Right forelimb (tissue), 1 donor: Measurements from ENCODE around the gene WNK2.

Experiments used
- DNase-seq: peaks from one replicate; pipeline ENCODE4 v3.0.0-alpha.2; 2018

The WNK2 gene

DNA sequence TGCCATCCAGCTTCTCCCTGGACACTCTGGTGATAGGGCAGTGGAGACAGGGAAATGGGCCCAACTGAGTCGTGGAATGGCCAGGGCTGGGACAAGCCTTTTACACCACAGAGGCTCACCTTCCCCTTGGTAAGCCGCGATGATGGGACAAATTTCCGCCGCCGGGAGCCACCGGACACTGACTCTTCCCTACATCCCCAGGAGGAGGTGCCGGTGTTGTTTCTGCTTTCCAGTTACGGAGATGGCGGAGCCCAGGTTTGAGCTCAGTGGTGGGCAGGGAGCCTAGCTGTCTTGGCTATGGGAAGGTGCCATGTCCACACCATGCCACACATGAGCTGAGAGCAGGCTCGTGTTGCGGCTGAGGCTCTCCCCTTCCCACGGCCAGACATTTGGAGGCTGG lies 19.9 kb upstream of the WNK2 start:
- no peak for DNase-seq

DNA sequence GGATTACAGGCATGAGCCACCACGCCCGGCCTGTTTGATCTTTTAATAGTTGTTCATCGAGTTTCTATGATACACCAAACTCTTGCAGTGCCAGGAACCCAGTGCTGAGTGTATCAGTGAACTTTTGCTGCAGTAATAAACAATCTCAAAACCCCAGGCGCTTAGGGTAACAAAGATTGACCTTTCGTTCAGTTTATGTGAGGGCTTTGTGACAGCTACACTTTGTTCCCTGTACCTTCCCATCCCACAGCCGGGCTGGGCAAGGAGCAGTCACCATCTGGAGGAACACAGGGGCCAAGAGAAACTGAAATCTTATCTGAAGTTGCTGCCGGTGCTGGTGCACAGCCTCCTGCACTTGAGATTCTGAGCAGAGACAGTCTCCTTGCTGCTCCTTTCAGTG lies 17.2 kb upstream of the WNK2 start:
- DNase-seq, result no peak

DNA sequence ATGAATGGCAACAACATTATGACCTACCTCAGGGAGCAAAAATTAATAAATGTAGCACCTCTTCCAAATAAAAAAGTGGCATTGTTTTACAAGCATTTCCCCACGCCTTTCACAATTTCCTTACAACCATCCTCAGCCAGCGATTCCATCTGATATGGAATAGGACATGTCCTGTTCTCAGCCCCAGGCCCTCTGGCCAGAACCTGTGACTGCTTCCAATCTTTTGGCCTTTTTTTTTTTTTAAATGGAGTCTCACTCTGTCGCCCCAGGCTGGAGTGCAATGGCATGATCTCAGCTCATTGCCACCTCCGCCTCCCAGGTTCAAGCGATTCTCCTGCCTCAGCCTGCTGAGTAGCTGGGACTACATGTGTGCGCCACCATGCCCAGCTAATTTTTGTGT lies 16.8 kb upstream of the WNK2 start:
- DNase-seq, result no peak

DNA sequence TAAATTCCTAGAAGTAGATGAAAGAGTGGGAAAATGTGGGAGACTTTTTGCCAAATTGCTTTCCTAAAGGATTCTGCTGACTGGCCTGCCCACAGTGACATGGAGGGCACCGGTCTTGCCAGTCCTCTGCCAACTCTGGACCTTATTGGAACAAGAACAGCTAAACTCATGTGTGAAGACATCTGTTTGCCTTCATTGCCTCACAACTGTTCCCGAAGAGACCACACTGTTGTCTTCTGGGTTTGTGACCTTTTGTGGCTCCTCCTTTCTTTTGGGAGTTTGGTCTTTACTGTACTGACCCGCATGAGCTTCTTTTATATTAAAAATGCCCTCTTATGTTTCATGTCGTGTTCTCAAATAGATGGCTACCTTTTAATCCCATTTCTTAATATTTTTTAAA lies 16.1 kb upstream of the WNK2 start:
- DNase-seq, result no peak

DNA sequence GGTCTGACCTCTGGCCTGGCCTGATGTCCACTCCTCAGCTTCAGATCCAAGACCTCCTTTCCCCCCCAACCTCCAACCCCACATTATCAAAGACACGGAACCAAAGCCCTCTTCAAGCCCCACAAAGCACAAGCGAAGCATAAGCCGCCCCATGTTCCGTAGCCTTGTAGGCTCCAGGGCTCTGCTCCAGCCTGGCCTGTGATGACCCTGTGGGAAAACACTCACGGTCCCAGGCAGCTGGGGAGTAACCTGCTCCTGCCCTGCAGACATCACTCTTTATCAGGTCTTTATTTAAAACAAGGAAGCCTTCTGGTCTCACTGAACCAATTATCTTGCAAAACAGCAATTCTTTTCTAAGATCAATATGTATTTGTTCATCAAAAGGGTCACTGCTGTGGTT lies 15.4 kb upstream of the WNK2 start:
- DNase-seq, result no peak

DNA sequence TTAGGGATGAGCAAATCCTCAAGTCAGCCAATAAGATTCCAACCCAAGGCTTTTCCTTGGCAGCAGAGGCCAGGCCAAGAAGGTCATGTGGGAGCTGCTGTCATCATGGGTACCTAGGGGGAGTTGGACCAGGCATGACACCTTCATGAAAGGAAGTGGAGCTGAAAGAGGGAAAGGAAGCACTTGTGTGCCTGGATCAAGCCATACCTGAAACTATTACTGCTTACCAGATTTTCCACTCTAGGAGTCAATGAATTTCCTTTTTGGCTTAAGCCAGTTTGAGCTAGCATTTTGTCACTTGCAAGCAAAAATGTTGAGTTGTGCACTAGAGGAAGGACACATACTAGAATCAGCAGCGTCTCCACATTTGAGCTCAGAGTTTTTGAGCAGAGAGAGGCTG lies 14.5 kb upstream of the WNK2 start:
- no peak for DNase-seq

DNA sequence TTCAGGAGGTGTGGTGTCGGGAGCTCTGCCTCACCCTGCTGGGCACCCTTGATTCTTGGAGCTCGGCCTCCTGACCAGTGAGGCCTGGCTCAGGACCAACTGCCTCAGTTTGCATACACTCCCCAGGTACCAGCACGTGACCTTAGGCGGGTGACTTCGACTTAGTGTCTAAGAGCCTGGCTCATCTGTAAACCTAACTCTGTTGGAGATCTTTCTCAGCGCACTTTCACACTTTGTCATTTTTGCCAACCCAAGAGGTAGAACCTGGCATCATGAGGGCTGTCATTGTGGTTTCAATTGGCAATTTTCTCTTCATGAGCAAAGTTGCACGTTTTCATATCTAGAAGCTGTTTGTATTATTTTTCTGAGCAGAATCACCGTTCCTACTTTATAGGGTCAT lies 13.4 kb upstream of the WNK2 start:
- no peak for DNase-seq

DNA sequence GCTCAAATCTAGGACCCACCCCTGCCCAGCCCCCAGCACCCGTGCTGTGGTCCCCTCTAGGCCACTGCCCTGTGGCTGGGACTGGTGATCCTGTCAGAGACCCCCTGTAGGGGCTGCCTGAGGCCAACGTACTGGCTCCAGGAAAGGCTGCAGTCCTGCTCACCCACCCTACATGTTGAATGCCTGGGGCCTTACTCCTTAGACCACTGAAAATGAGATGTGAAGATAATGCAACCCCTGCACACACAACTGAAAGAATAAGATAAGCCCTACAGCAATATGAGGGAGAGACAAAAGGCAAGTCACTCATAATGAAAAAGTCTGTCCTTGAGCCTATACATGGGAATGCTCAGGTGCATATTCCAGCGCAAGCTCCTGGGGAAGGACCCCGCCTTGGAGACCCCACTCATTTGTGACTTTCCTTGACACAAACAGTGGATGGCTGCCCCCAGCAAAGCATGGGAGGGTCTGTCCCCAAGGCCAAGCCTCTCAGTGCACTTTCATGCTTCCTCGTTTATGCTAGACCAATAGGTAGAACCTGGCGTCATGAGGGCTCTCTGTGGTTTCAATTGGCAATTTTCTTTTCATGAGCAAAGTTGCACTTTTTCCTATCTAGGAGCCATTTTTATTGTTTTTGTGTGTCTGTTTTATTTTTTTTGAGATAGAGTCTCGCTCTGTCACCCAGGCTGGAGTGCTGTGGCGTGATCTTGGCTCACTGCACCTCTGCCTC lies 12.5 kb upstream of the WNK2 start:
- DNase-seq, result no peak

DNA sequence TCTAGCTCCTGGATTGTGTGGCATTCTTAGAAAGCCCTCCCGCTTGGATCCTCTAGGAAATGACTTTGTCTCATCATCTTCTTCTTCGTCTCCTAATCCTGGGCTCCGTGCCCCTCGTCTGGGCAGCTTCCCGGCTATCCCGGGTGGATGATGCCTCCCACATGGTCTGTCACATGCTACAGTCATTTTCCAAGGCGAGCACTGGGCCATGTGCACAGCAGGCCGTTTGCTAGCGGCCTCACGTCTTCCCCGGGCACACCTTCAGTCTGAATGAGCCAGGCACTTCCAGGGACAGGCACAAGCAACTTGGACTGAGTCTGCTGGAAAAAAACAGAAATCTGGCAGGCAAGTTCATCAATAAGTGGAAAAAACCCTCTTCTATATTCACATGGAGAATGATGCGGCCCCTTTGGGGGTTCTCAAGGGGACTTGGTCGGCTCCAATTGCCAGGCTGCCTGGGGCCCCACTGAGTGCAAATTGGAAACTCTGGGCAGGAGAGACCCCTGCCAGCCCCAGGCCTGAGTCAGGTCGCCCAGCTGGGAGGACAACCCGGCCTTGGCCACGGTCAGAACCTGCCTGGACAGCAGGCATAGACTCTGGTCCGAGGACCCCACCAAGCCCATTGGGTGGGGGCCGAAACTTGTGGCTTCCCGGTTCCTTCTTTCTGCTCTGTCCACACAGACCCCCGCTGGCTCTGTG lies 11.1 kb upstream of the WNK2 start:
- DNase-seq, result no peak

DNA sequence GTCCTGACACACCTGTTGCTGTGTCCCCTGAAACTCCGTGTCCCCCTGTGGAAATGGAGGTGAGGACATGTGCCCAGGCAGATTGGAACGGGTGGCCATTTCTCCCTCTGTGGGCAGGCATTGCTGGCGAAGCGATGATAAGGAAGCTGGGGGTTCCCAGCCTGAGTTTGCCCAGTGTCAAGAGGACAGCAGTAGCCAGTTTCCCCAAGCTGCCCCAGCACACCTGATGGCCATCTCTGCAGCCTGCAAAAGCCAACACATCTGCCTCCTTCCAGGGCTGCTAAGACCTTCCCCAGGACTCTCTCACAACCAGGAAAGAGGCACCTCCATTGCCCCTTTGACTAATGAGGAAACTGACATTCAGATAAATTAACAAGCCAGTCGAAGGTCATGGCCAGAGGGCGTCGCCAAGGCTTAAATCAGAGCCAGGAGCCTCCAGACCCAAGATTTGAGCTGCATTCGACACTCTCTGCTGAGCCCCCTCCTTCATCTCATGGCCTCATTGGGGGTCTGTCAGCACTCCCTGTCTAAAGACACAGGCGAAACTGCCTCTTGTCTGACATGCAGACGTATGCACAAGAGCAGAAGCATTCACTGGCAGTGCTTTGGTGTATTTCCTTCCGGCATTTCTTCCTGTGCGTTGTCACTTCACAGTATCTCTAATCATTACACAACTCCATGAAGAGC lies 10.4 kb upstream of the WNK2 start:
- DNase-seq, result no peak

DNA sequence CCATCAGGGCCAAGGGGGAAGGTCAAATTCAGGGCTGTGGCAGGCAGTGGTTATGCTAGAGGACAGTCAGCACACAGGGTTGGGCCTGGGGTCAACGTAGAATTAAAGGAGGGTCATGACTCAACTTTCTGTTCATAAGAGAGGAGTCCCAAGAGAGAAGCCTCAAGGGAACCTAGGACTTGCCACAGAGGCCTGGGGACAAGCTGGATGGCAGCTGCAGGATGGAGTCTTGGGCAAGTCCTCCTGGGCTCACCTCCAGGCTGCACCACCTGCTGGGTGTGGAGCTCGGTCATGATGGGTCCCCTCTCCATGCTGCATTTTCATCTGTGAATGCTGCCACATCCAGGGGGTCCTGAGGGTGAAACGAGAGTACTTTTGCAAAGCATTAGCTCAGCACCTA lies 9.0 kb upstream of the WNK2 start:
- DNase-seq, result no peak

DNA sequence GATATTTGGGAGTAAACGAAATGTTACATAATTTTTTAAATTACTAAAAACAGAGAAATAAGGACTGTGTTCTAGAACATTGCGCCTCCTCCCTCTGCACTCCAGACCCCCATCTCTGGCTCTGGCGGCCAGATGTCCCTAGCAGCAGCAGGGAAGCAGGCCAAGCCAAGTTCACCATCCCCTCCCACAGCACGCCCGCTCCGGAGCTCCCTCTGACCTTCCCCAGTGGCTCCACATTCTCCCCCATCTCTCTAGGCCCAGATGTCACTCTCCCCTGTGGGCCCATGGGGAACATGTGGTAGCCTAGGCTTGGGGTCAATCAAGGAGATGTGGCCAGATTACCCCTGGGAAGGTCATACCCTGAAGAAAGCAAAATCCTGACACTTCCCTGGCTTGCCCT lies 6.3 kb upstream of the WNK2 start:
- DNase-seq, result no peak

DNA sequence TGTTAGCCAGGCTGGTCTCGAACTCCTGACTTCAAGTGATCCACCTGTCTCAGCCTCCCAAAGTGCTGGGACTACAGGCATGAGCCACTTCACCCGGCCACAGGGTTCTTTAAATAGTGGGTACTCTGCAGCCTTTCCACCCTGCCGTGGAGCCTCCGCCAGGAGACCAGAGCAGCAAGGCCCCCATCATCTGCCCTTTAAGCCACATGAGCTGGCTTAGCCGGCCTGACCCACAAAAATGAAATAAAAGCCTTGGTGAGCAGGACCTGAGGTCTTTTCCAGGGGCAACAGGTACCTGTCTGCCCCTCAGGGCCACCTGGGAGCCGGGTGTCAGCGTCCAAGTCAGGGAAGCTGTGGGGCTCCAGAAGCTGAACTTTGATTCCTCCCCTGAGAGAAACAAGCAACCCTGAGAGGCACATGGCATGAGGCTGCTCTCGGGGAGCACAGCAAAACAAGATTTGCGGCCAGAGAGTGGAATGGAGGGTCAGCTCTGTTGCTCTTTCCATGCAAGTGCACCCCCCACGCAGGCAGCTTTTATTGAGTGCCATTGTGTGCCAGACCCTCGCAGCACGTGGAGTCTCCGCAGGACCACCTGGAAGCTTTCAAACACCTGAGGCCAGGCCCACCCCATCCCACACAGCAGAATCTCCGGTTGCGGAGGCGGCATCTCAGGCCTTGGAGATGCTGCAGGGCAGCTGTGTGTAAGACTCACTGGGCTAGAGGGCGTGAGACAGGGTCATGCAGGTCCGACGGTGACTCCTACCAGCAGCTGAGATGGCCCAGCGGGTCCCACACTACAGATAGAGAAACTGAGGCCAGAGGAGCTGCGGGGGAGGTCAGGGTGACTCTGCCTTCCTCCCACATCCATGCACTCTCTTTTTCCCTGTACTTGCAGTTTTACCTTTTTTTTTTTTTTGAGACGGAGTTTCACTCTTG lies 4.8 kb upstream of the WNK2 start:
- DNase-seq, result no peak

DNA sequence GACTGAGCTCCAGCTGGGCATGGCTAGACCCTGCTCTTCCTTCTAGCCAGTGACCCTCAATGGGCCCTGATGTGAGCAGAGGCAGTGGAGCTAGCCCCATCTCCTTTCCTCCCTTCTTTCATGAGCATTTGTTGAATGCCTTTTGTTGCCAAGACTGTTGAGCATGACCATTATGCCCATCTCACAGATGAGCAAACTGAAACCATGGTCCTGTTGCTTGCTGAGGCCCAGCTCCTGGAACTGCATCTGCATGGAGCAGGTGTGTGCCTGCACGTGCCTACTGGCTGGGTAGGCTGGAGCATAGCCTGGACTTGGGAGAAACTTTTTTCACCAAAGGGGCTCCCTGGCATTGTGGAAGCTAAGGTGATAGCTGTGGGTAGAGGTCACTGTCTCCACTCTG lies 3.0 kb upstream of the WNK2 start:
- no peak for DNase-seq

DNA sequence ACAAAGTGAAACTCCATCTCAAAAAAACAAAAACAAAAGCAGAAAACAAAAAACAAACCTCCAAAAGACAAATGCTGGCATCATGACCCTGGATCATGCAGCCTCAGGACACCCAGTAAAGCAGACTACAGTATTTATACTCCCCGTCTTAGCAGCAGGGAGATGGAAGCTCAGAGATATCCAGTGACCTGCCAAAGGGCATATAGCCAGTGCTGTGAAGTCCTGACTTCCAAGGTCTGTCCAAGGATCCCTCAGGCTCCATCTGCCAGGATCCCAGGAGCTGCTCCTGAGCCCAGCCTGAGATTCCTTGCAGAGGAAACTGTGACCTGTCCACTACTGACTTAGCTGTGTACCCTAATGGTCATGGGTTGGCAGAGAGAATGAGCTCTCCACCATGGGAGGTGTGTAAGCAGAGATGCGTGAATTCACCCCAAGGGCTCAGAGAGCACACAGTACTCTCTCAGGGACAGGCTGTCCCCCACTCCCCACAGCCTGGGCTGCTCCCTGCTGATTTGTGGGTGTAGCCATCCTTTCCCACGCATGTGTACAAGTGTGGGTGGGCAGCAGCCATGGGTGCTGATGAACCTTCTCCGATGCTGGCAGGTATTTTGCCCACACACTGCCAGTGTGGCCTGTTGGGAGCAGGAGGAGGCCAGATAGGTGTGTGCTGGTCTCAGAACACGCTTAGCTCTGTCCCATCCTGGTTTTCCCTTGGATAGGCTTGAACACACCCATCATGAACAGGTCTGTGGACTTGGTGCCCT lies 2.1 kb upstream of the WNK2 start:
- DNase-seq, result no peak

DNA sequence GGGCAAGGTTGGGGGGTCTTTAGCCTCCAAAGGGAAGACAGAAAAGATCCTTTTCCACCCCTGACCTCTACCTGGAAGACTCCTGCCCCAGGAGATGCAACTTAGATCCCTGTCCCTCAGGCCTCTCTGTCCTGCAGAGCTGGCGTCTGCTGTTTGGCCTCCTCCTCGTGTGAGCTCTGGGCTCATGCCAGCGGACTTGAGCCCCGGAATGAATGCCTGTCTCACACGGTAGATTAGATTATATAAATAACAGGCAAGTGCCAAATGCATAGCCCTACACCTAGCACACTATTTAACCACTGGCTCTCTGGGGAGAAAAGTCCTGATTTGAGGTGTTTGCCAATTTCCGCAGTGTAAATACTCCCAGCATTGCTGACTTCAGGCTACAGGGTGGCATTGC lies 1.4 kb upstream of the WNK2 start:
- DNase-seq, result no peak

DNA sequence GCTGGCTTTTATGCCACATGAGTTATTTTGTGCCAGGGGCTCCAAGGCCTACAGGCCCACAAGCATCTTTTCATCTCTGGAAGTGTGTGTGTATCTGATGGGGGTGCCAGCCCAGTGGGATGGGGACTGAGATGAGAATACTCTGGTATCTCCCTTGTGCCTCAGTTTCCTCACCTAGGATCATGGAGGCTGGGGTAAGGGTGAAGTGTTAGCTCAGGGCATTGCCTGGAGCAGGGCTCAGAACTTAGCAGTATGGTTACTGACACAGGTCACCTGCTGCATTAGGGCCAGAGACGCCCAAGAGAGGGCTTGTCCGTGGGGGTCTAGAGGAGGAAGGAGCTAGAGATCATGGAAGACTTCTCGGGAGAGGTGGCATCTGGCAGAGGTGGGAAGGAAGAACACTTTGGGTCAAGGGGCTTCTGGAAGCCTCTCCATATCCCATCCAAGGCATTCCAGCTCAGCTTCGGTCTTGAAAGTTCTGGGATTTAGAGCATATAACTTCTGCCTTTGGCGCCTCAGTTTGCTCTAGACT lies 742 bp upstream of the WNK2 start:
- DNase-seq, result no peak

DNA sequence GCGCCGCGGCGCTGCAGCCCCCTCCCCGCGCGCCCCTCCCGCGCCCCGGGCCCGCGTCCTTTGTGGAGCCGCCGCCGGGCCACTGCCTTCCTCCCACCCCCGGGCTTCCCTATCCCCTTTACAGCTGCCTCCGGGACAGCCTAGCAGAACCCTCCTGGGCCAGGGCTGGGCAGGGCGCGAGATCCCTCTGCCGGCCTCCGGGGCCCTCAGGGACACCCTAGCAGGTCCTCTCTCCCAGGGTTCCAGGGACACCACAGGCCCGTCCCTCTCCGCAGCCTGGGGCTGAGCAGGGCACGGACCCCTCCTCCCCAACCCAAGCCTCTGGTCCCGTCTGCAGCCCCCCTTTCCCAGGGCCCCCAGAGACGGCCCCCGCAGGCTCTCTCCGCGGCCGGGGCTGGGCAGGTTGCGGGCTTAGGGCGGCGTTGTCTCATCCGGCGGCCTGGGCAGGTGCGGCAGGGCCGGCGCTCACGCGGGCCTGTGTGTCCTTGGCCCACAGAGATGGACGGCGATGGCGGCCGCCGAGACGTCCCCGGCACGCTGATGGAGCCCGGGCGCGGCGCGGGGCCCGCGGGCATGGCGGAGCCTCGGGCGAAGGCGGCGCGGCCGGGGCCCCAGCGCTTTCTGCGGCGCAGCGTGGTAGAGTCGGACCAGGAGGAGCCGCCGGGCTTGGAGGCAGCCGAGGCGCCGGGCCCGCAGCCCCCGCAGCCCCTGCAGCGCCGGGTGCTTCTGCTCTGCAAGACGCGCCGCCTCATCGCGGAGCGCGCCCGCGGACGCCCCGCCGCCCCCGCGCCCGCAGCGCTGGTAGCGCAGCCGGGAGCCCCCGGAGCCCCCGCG lies 710 bp downstream of the WNK2 start:
- DNase-seq, result no peak

DNA sequence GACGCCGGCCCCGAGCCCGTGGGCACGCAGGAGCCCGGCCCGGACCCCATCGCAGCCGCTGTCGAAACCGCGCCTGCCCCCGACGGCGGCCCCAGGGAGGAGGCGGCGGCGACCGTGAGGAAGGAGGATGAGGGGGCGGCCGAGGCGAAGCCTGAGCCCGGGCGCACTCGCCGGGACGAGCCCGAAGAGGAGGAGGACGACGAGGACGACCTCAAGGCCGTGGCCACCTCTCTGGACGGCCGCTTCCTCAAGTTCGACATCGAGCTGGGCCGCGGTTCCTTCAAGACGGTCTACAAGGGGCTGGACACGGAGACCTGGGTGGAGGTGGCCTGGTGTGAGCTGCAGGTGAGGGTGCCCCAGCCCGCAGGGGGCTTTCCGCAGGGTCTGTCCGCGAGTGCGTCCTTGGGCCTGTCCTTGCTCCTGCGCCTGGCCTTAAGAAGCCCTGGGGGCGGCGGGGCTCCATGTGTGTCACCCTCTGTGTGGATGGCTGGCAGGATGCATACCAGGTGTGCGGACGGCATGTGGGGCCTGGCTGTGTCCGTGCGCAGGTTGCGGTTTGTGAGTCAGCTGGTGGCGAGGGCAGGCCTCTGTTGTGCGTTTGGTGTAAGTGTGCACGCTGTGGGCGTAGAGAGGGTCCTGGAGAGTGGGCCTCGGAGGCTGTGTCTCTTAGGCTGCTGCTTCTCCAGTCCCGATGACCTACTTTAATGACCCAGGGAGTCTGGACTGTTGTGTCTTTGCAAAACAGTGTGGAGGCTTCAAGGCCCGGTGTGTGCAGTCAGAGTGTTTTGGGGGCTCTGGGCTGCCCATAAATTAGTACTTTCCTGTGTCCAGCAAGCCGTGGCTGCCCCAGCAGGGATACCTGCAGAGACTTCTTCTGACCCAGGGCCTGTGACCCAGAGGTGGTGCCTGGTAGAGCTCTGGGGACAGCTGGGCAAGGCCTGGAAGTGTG lies 1.6 kb downstream of the WNK2 start:
- DNase-seq, result no peak
